Fibroblast of gingiva (primary cell): Measurements from ENCODE around the gene PARVA.

Experiments used
- DNase-seq: peaks from one replicate; pipeline ENCODE4 v3.0.0-alpha.2; 2011; ENCODE audit warnings: low read depth

The PARVA gene

GRCh38 chr11:12403997-12404350, 26.6 kb downstream of the PARVA start:
- peak; percentile 22 for DNase-seq

GRCh38 chr11:12404436-12404835, 27.1 kb downstream of the PARVA start:
- DNase-seq, result no peak

- DNase-seq, result no peak
Observed at GRCh38 chr11:12408156-12408770, 30.9 kb downstream of the PARVA start.

GRCh38 chr11:12409621-12410005, 32.2 kb downstream of the PARVA start:
- DNase-seq, result peak; percentile 90

GRCh38 chr11:12410006-12410728, 32.8 kb downstream of the PARVA start:
- no peak for DNase-seq

- DNase-seq, result no peak
Observed at GRCh38 chr11:12411393-12411792, 34.0 kb downstream of the PARVA start.

- DNase-seq, result peak; percentile 90
Observed at GRCh38 chr11:12411806-12412727, 34.7 kb downstream of the PARVA start.

GRCh38 chr11:12413141-12414052, 36.0 kb downstream of the PARVA start:
- no peak for DNase-seq

GRCh38 chr11:12414611-12415010, 37.2 kb downstream of the PARVA start:
- DNase-seq, result peak; percentile 42

- no peak for DNase-seq
Observed at GRCh38 chr11:12415342-12415966, 38.1 kb downstream of the PARVA start.

- no peak for DNase-seq
Observed at GRCh38 chr11:12416552-12416951, 39.2 kb downstream of the PARVA start.

GRCh38 chr11:12417691-12418611, 40.6 kb downstream of the PARVA start:
- DNase-seq, result no peak

GRCh38 chr11:12420040-12420439, 42.7 kb downstream of the PARVA start:
- no peak for DNase-seq

- no peak for DNase-seq
Observed at GRCh38 chr11:12420706-12421105, 43.3 kb downstream of the PARVA start.

- DNase-seq, result no peak
Observed at GRCh38 chr11:12421386-12421785, 44.0 kb downstream of the PARVA start.

GRCh38 chr11:12426176-12426575, 48.8 kb downstream of the PARVA start:
- no peak for DNase-seq

- DNase-seq, result no peak
Observed at GRCh38 chr11:12429155-12429554, 51.8 kb downstream of the PARVA start.

GRCh38 chr11:12430351-12430750, 53.0 kb downstream of the PARVA start:
- DNase-seq, result peak; percentile 46

GRCh38 chr11:12430954-12431595, 53.7 kb downstream of the PARVA start:
- DNase-seq, result peak; percentile 86

GRCh38 chr11:12432507-12432906, 55.1 kb downstream of the PARVA start:
- no peak for DNase-seq
